GM18499 (cell line): ENCODE results near the gene PCSK1.
"Not testable (repeated sequence)": the region's sequence is repeated elsewhere in the genome, so short reads cannot be mapped to it uniquely, and the experiment has no call there.

ENCODE experiments used
- ATAC-seq: cut with Tn5 transposase; IDR thresholded peaks from one replicate; pipeline ENCODE4 v1.9.1; 2021; ENCODE audit warnings: moderate number of reproducible peaks; ENCODE audit not compliant: insufficient read depth, unreplicated experiment

Gene PCSK1

GRCh38 chr5:96377597-96377996, 55.5 kb downstream of the PCSK1 start:
- ATAC-seq, result no peak

- no peak for ATAC-seq
Observed at GRCh38 chr5:96377167-96377566, 55.9 kb downstream of the PCSK1 start.

DNA sequence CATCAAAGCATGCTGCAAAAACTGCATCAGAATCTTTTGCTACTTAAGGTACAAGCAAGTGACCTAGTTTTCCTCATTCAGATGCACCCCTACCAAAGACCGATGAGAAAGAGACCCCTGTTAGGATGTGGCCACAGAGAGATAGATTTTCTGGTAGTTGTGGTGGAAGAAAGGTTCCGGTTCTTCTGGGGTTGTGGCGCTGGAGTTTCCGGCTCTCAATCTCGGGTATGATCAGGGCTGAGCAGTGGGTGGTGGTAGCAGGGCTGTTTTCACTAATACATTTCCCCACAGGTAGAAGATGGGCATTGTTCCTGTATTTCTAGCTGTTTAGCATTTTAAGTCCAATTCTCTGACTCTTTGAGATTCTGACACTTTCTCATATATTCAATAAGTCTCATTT, 58.4 kb downstream of the PCSK1 start:
- no peak for ATAC-seq

DNA sequence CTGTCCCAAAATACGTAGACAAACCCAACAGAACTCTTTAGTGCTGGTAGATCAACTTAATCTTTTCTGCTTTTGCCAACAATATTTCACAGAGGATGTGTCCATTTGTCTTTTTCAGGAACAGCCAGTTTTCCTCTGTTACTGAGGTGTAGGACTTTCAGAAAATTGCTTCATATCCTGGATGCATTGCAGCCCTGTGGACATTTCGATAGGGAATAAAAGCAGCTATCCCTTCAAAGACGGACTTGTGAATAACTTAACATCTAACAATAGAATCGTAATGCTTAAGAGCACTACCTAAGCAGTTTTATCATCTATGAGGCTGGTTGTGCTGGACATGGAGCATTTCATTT, 59.7 kb downstream of the PCSK1 start:
- ATAC-seq, result no peak

DNA sequence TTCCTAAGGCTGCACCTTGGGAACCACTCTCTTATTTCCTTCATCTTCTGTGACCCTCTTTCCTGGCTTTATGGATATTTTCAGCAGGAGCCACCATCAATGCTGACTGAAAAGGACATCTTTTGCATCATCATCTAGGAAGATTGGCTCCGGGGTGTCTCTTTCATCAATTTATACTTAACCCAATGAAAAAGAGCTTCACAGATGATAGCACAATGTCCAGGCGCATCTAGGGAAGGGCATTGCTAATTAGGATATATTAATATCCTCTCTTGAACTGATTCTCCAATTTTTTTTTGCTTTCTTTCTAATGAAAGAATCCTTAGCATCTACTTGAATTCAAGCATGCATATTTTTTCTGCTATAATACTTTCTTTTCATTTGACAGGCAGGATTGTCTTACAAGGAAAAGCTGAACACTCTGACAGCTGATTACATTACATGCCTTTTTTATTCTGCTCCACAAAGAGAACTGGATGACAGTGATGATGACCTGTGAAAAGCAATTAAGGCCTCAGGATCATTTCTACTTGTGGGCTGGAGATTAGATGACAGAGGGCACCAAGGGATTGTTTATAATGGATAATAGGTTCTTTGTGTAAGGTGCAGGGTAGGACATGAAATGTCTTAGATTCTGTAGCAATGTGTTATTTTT, 60.2 kb downstream of the PCSK1 start:
- ATAC-seq, result no peak

DNA sequence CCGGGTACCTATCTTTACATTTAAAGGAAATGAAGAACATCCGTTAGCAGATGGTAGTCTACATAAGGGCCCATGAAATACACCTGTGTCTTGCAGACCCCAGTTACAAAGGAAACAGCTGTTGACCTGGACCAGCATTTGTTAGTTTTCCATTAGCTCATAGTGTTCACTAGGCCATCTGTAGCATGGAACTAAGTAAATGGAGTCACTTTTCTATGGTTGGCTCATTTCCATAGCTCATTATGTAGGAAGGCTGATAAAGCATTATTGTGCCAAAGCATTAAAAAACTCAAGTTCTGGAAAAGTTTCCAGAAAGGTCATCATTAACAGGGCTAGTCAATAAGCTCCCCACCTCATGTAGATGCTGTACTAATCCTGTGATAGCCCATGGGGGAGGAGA, 62.1 kb downstream of the PCSK1 start:
- no peak for ATAC-seq

DNA sequence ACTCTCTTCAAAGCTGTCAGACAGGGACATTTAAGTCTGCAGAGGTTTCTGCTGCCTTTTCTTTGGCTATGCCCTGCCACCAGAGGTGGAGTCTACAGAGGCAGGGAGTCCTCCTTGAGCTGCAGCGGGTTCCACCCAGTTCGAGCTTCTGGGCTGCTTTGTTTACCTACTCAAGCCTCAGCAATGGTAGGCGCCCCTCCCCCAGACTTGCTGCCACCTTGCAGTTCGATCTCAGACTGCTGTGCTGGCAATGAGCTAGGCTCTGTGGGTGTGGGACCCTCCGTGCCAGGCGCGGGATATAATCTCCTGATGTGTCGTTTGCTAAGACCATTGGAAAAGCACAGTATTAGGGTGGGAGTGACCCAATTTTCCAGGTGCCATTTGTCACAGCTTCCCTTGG, 65.7 kb downstream of the PCSK1 start:
- ATAC-seq, result not testable (repeated sequence)

DNA sequence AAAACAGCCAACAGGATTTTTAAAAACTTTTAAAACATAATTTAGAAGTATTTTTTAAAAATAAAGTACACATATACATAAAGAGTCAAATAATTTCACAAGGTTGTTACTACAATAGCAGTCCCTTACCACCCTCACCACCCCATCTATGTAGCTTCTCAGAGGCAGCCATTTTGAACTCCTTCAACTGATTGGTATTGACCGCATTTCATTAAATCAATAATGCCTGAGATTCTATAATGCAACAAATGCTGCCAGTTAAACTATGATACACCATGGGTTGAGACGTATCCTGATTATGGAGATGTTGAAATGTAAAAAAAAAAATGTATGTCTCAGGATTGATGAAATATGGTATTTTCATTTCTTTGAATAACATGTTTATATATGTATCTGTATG, 78.8 kb downstream of the PCSK1 start:
- ATAC-seq, result no peak

DNA sequence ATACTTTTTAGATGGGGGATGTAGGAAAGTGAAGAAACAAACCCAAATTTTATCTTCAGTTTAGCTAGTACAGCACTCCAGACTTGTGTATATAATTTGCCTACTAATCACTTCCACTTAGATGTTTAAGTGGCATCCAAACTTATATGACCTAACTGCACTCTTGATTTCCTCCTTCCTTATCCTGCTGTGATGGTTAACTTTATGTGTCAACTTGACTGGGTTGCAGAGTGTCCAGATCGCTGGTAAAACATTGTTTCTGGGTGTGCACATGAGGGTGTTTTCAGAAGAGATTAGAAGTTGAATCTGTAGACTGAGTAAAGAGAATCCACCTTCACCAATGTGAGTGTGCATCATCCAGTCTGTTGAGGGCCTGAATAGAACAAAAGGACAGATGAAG, 79.8 kb downstream of the PCSK1 start:
- ATAC-seq, result no peak

GRCh38 chr5:96350678-96351077, 82.4 kb downstream of the PCSK1 start:
- no peak for ATAC-seq

GRCh38 chr5:96348536-96348935, 84.5 kb downstream of the PCSK1 start:
- no peak for ATAC-seq

DNA sequence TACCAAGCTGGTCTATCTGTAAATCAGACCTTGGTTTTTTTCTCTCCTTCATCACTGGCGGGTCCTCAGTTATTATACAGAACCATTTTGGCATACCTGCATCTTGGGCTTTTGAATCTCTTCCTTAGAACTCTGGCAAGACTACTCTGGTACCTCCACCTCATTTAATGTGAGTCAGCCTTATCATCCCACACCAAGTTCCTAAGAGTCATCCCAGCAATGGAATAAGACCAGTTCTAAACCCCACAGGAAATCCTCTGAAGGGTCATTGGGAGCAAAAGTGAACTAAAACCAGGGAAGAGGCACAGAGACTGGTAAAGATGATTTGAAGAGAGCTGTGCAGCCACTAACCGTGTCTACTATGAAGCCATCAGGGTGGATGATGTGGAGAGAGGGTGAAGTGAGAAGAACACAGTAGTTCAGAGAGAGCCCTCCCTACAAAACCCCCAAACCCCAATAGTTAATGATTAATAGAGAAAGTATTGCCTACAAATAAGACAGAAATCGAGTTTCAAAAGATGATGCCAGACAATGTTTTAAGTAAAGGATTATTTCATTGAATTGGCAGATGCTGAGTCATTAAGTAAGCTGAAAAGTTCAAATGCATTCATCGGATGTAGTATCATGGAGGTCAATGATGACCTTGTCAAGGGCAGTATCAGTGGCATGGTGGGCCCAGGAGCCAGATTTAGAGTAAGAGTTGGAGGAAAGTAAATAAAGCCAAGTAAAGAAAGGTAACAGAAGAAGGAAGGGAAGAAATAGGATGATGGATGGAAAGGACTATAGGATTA, 85.4 kb downstream of the PCSK1 start:
- no peak for ATAC-seq

DNA sequence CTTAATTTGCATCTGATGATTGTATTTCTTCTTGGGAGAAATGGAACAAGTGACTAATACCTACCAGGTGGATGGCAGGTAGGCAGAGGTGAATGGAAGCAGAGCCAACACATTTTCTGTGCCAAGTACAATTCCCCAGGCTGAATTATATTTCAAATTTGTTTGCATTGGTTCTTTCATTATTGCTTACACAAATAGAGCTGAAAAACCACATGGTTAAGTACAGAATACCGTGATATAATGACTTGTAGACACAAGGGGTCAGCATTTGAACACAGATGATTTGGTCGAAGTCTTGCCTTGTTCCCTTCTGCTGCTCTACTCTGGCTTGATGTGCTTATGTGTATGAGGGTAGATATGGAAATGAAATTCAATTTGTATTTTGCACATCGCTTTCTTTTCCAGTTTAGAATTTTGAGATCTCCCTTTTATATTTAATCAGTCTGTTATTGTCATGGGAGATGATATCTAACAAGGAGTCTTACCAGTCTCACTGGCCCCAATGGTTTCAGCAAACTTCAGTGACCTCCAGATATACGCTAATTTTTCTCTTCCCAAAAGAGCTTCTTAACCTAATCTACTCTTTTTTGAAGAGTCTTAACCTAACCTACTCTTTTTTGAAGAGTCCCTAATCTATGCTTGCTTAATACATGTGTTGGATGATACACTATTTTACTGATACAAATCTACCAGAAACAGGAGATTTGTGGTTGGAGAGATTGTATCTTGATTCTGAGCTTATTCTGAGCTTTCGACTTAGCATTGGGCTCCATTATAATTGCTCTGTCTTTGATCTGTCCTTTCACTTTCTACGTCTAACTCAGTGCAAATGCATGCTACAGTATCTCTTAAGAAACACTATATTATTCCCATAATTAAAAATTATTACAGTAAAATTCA, 88.1 kb downstream of the PCSK1 start:
- peak; percentile 86 for ATAC-seq

- ATAC-seq, result no peak
Observed at GRCh38 chr5:96343094-96343493, 90.0 kb downstream of the PCSK1 start.

DNA sequence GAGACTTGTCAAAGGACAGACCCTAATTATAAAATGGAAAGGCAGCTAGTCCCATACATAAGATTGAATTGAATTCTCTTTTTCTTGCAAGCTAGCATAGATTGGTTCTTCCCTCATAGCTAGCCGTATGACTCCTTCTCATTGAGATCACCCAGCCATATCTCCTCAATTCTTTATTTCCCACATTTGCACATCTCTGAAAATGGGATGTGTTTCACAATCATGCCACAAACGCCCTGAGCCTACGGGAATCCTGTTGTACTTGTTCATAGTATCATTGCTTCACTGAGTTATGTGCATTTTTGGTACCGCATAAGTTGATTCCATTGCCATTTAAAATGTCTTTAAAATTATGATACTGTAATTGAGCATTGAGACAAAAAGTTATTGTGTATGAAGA, 90.5 kb downstream of the PCSK1 start:
- no peak for ATAC-seq
